GM18907 (cell line): ENCODE data around the gene ID1.
"Not testable (repeated sequence)": the region's sequence is repeated elsewhere in the genome, so short reads cannot be mapped to it uniquely, and the experiment has no call there.

Source experiments
- ATAC-seq: cut with Tn5 transposase; IDR thresholded peaks from one replicate; pipeline ENCODE4 v1.9.1; 2021; ENCODE audit warnings: mild to moderate bottlenecking, moderate library complexity; ENCODE audit not compliant: unreplicated experiment

ID1 gene

GRCh38 chr20:31572701-31573554 lies 32.2 kb upstream of the ID1 start:
- ATAC-seq, result peak; percentile 87

GRCh38 chr20:31573555-31574321 lies 31.4 kb upstream of the ID1 start:
- peak; percentile 17 for ATAC-seq

- not testable (repeated sequence) for ATAC-seq
These were observed 30.1 kb upstream of the ID1 start for GRCh38 chr20:31574986-31575385.

- ATAC-seq, result no peak
These were observed 28.3 kb upstream of the ID1 start for GRCh38 chr20:31576751-31577150.

- no peak for ATAC-seq
These were observed 27.9 kb upstream of the ID1 start for GRCh38 chr20:31577194-31577593.

- ATAC-seq, result no peak
These were observed 26.5 kb upstream of the ID1 start for GRCh38 chr20:31578448-31579138.

GRCh38 chr20:31579245-31579644 lies 25.8 kb upstream of the ID1 start:
- no peak for ATAC-seq

GRCh38 chr20:31579941-31580651 lies 25.0 kb upstream of the ID1 start:
- not testable (repeated sequence) for ATAC-seq

GRCh38 chr20:31580706-31581105 lies 24.4 kb upstream of the ID1 start:
- ATAC-seq, result no peak

- ATAC-seq, result no peak
These were observed 23.7 kb upstream of the ID1 start for GRCh38 chr20:31581391-31581790.

GRCh38 chr20:31587545-31588389 lies 17.3 kb upstream of the ID1 start:
- ATAC-seq, result no peak

GRCh38 chr20:31590717-31591225 lies 14.3 kb upstream of the ID1 start:
- ATAC-seq, result no peak

- no peak for ATAC-seq
These were observed 11.7 kb upstream of the ID1 start for GRCh38 chr20:31593221-31594001.

GRCh38 chr20:31594002-31594557 lies 11.0 kb upstream of the ID1 start:
- no peak for ATAC-seq

- ATAC-seq, result no peak
These were observed 10.3 kb upstream of the ID1 start for GRCh38 chr20:31594558-31595379.

- no peak for ATAC-seq
These were observed 9.8 kb upstream of the ID1 start for GRCh38 chr20:31595380-31595653.

GRCh38 chr20:31595654-31596411 lies 9.3 kb upstream of the ID1 start:
- ATAC-seq, result no peak

GRCh38 chr20:31596412-31596715 lies 8.7 kb upstream of the ID1 start:
- ATAC-seq, result not testable (repeated sequence)
